A549 (cell line): ENCODE measurements around the gene ITGA2. TPM values are rescaled to one million over a fixed set of nuclear protein-coding genes. Genes with fewer than 3 reads are reported as not detected.

Source experiments
- ATAC-seq, 2 experiments: fragments of 200-7000 bp in 1 of 2; fragments of >200 bp in 1 of 2; cut with Nextera tagmentation in 1 of 2; cut with Tn5 transposase in 1 of 2; 3 replicates each; pipeline versions ENCODE4 v1.8.0 to v1.9.1; 2018 to 2020; ENCODE audit warnings: mild to moderate bottlenecking in 1 of 2, moderate library complexity in 1 of 2
- CTCF ChIA-PET: fragments of 300-600 bp; sonication (Branson Sonifier 250); formaldehyde crosslinking; extraction: SDS; loops from one replicate; lab custom pipeline; 2021; ENCODE audit warnings: antibody characterized with exemption, inconsistent platforms; lab: Yijun Ruan, JAX
- POLR2A ChIA-PET: fragments of 350-600 bp; formaldehyde crosslinking; extraction: SDS; loops from one replicate; lab custom pipeline; 2021; ENCODE audit warnings: antibody characterized with exemption, inconsistent platforms; lab: Yijun Ruan, JAX
- DNase-seq, 2 experiments: peaks; one replicate each; pipeline versions ENCODE4 v3.0.0 to v3.0.0-alpha.2; 2011 to 2016; ENCODE audit warnings: low read depth in 1 of 2, low spot score in 1 of 2
- FAIRE-seq: peaks from 2 replicates; lab custom pipeline; 2011; peaks lifted over from hg19 to GRCh38; lab: Jason Lieb, UNC
- H3K27ac ChIP-seq, 2 experiments: fragments of >200 bp; sonication (Bioruptor Twin); formaldehyde crosslinking; 3 replicates each; pipeline ENCODE4 v1.5.1; 2016 to 2017
- H3K4me1 ChIP-seq: fragments of >200 bp; sonication (Bioruptor Twin); formaldehyde crosslinking; 3 replicates; pipeline ENCODE4 v1.6.1; 2016
- H3K4me2 ChIP-seq: fragments of >200 bp; sonication (Bioruptor Twin); formaldehyde crosslinking; 3 replicates; pipeline ENCODE4 v1.6.1; 2016
- H3K4me3 ChIP-seq: fragments of >200 bp; sonication (Bioruptor Twin); formaldehyde crosslinking; 3 replicates; pipeline ENCODE4 v1.5.1; 2016
- H3K9me3 ChIP-seq: fragments of >200 bp; sonication (Bioruptor Twin); formaldehyde crosslinking; 3 replicates; pipeline ENCODE4 v1.6.1; 2016
- CEBPB ChIP-seq, 2 experiments: fragments of >200 bp in 1 of 2; sonication (Bioruptor Twin) in 1 of 2; formaldehyde crosslinking in 1 of 2; IDR thresholded peaks; 2 replicates each; pipeline ENCODE4 v1.6.1; 2012 to 2016
- CHD2 ChIP-seq: fragments of 150-350 bp; IDR thresholded peaks from 2 replicates; pipeline ENCODE4 v1.6.1; 2014; ENCODE audit warnings: low read length; ENCODE audit not compliant: partially characterized antibody
- CHD4 ChIP-seq: fragments of 200-600 bp; sonication (generic); IDR thresholded peaks from 2 replicates; pipeline ENCODE4 v1.6.1; 2016; ENCODE audit warnings: antibody characterized with exemption, mild to moderate bottlenecking, borderline replicate concordance
- EHMT2 ChIP-seq: fragments of 200-600 bp; sonication (generic); IDR thresholded peaks from 2 replicates; pipeline ENCODE4 v1.6.1; 2016; ENCODE audit warnings: antibody characterized with exemption, low read depth, mild to moderate bottlenecking, moderate library complexity
- ESRRA ChIP-seq: fragments of 150-350 bp; IDR thresholded peaks from 2 replicates; pipeline ENCODE4 v1.6.1; 2014; ENCODE audit warnings: mild to moderate bottlenecking, low read length, borderline replicate concordance
- FOSB ChIP-seq: fragments of 250-450 bp; sonication (Bioruptor Pico); IDR thresholded peaks from 2 replicates; pipeline ENCODE4 v1.5.0; 2020; ENCODE audit warnings: mild to moderate bottlenecking, moderate library complexity
- HOXA7 ChIP-seq: fragments of 250-450 bp; sonication (Bioruptor Pico); IDR thresholded peaks from 2 replicates; pipeline ENCODE4 v1.5.0; 2020; ENCODE audit warnings: mild to moderate bottlenecking, moderate library complexity
- HOXB13 ChIP-seq: fragments of 250-450 bp; sonication (Bioruptor Pico); IDR thresholded peaks from 2 replicates; pipeline ENCODE4 v1.5.0; 2020; ENCODE audit warnings: low read depth, mild to moderate bottlenecking, moderate library complexity
- HOXB5 ChIP-seq: fragments of 250-450 bp; sonication (Bioruptor Pico); IDR thresholded peaks from 2 replicates; pipeline ENCODE4 v1.5.0; 2020; ENCODE audit warnings: mild to moderate bottlenecking, moderate library complexity
- JUNB ChIP-seq: fragments of >200 bp; sonication (Bioruptor Twin); formaldehyde crosslinking; IDR thresholded peaks from 2 replicates; pipeline ENCODE4 v1.6.1; 2016
- KDM1A ChIP-seq: fragments of 200-600 bp; sonication (generic); IDR thresholded peaks from 2 replicates; pipeline ENCODE4 v1.6.1; 2016; ENCODE audit warnings: low read depth, mild to moderate bottlenecking
- NR3C1 ChIP-seq: fragments of >200 bp; sonication (Bioruptor Twin); formaldehyde crosslinking; IDR thresholded peaks from 3 replicates; pipeline ENCODE4 v1.6.1; 2017
- PBX3 ChIP-seq: IDR thresholded peaks from 2 replicates; pipeline ENCODE4 v1.6.1; 2012
- POLR2A ChIP-seq: IDR thresholded peaks from 2 replicates; pipeline ENCODE4 v1.6.1; 2012; ENCODE audit warnings: mild to moderate bottlenecking, low read length
- RARB ChIP-seq: fragments of 250-450 bp; sonication (Bioruptor Pico); IDR thresholded peaks from 2 replicates; pipeline ENCODE4 v1.8.0; 2021; ENCODE audit warnings: mild to moderate bottlenecking, moderate library complexity
- SREBF2 ChIP-seq: fragments of 450-650 bp; IDR thresholded peaks from 2 replicates; pipeline ENCODE4 v1.6.1; 2014; ENCODE audit warnings: mild to moderate bottlenecking, moderate library complexity
- TFCP2L1 ChIP-seq: fragments of 250-450 bp; sonication (Bioruptor Pico); IDR thresholded peaks from 2 replicates; pipeline ENCODE4 v1.5.0; 2021; ENCODE audit warnings: mild to moderate bottlenecking
- TP53 ChIP-seq: fragments of 250-450 bp; sonication (Bioruptor Pico); IDR thresholded peaks from 2 replicates; pipeline ENCODE4 v1.5.0; 2021; ENCODE audit warnings: mild to moderate bottlenecking, moderate library complexity
- USF2 ChIP-seq: fragments of 450-650 bp; IDR thresholded peaks from 2 replicates; pipeline ENCODE4 v1.6.1; 2014; ENCODE audit warnings: antibody characterized with exemption
- ZFP36 ChIP-seq: fragments of 450-650 bp; IDR thresholded peaks from 2 replicates; pipeline ENCODE4 v1.6.1; 2014; ENCODE audit warnings: borderline replicate concordance; ENCODE audit not compliant: partially characterized antibody
- WGBS: methylation state at CpG from one replicate; pipeline ENCODE4 v1.1.6; 2017; ENCODE audit errors: missing lambda C conversion rate; 5-methylcytosine and 5-hydroxymethylcytosine counted together
- polyA plus RNA-seq, 4 experiments: library from polyadenylated mRNA; depleted of rRNA in 3 of 4; stranded (reverse); fragments of >200 nt; fragmentation: RNase III in 1 of 4; extraction: RNeasy Plus Mini Kit Qiagen cat#74134 plus additional on column Dnase treatment in 1 of 4; gene quantifications; 2 replicates in 3 of 4; 3 replicates in 1 of 4; pipeline ENCODE4 v1.2.3, GENCODE V29; 2011 to 2017
- TF ChIP-seq, protein P1 (sequence below): fragments of 250-450 bp; sonication (Bioruptor Pico); IDR thresholded peaks from 2 replicates; pipeline ENCODE4 v1.5.0; 2021; ENCODE audit warnings: mild to moderate bottlenecking, moderate library complexity, borderline replicate concordance
- TF ChIP-seq, protein P2 (sequence below): fragments of >200 bp; sonication (Bioruptor Twin); formaldehyde crosslinking; IDR thresholded peaks from 2 replicates; pipeline ENCODE4 v1.6.1; 2016

ITGA2 gene
- polyA plus RNA-seq, 2 of the 4 experiments (the other 2 are of a cell fraction) = 8.5 to 28.0 TPM

DNA sequence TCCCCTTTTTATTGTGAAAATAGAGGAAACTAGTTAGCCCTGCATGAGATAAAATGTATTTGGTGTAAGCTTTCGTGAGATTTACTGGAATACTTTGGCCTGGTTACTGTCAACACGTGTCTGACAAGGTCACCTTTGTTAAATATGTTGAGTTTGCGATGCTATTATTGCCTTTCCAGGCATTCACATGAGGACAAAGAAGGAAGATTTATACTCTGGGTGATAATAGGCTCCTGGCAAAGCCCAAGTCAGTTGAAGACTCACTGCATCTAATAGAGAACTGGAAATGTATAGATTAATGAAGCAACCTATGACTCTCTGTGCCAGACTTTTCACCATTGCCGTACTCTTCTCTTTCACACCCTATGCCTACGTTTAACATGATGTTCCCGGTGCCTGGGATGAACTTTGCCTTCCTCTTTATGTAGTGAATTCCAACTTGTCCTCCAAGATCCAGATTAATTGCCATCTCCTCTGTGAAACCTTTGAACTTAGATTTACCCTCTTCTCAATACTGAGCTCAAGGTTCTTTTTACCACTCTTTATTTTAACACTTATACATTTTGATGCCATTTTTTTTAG is 33.9 kb downstream of the ITGA2 start:
- POLR2A ChIA-PET = no interaction called here
- FAIRE-seq = peak; percentile 23
- Histone ChIP-seq H3K27ac (peak overlapping the region in 1 of 2 experiments; percentile 11; a peak in 2 of 6 replicates), H3K9me3 (no peaks in the 10 kb centered on the region), H3K4me2 (no peak overlapping the region; the same call in 2 of the 3 replicates), H3K4me3 (no peak overlapping the region), H3K4me1 (peaks cover 54% of the 10 kb centered on the region)
- no peak for TF ChIP-seq POLR2A
- TF ChIP-seq ZFP36 = no peak
- no peak for TF ChIP-seq CHD4
- TF ChIP-seq, protein P1, sequence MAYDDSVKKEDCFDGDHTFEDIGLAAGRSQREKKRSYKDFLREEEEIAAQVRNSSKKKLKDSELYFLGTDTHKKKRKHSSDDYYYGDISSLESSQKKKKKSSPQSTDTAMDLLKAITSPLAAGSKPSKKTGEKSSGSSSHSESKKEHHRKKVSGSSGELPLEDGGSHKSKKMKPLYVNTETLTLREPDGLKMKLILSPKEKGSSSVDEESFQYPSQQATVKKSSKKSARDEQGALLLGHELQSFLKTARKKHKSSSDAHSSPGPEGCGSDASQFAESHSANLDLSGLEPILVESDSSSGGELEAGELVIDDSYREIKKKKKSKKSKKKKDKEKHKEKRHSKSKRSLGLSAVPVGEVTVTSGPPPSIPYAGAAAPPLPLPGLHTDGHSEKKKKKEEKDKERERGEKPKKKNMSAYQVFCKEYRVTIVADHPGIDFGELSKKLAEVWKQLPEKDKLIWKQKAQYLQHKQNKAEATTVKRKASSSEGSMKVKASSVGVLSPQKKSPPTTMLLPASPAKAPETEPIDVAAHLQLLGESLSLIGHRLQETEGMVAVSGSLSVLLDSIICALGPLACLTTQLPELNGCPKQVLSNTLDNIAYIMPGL = no peak
- TF ChIP-seq EHMT2 = no peak
- TF ChIP-seq ESRRA = no peak
- TF ChIP-seq, protein P2, sequence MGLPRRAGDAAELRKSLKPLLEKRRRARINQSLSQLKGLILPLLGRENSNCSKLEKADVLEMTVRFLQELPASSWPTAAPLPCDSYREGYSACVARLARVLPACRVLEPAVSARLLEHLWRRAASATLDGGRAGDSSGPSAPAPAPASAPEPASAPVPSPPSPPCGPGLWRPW = no peak
- no peak for TF ChIP-seq HOXB13 (CRISPR knock-in tag)
- TF ChIP-seq PBX3 = no peak
- DNase-seq = no peak
- CTCF ChIA-PET = interaction anchor here (1.1 to 4.8 kb wide), 3 partner anchors 9 to 74 kb away, joined by 3 to 19 read pairs (median 6); no protein-coding TSS in a partner anchor
- WGBS = 86% methylated on average over 6 of the region's 6 CpGs
- no peak for ATAC-seq

GRCh38 chr5:53023969-53024368 is 34.8 kb downstream of the ITGA2 start:
- DNase-seq (peak in 1 of 2 experiments; percentile 26), ATAC-seq (no peak)
- TF ChIP-seq CEBPB (IDR thresholded peaks at IDR 0.05) = peak; percentile 93 to 95
- TF ChIP-seq HOXB5 (CRISPR knock-in tag) = no peak
- 0 out of 2 replicates have a peak, but pooled peaks have one; percentile 18 for TF ChIP-seq JUNB
- TF ChIP-seq, all 56 proteins: peak for 2
- Histone ChIP-seq H3K27ac (no peak overlapping the region; a peak in 1 of 6 replicates), H3K4me3 (no peak overlapping the region), H3K9me3 (no peaks in the 10 kb centered on the region), H3K4me2 (peak overlapping the region; percentile 30), H3K4me1 (peaks cover 61% of the 10 kb centered on the region)
- FAIRE-seq = no peak
- WGBS = 77% methylated on average over 2 of the region's 2 CpGs
- ChIA-PET POLR2A (interaction anchor here (0.9 kb wide), 1 partner anchor 35 kb away, joined by 3 read pairs; the partner anchor contains the start of gene ITGA2), CTCF (interaction anchor here (1.0 to 4.8 kb wide), 4 partner anchors 10 to 75 kb away, joined by 3 to 19 read pairs (median 5); no protein-coding TSS in a partner anchor)

- 91% methylated on average over 4 of the region's 4 CpGs for WGBS
- Histone ChIP-seq H3K4me2 (peak overlapping the region; percentile 30), H3K27ac (peak overlapping the region; percentile 28 to 57; a peak in 4 of 6 replicates), H3K4me1 (peaks cover 61% of the 10 kb centered on the region), H3K4me3 (no peak overlapping the region), H3K9me3 (no peaks in the 10 kb centered on the region)
- ATAC-seq = no peak
- CTCF ChIA-PET = interaction anchor here (1.0 to 4.8 kb wide), 4 partner anchors 11 to 76 kb away, joined by 4 to 19 read pairs (median 5); no protein-coding TSS in a partner anchor
- POLR2A ChIA-PET = interaction anchor here (0.9 kb wide), 1 partner anchor 35 kb away, joined by 3 read pairs; the partner anchor contains the start of gene ITGA2
- no peak for DNase-seq
- FAIRE-seq = no peak
- no peak for TF ChIP-seq USF2
- TF ChIP-seq KDM1A = no peak
- TF ChIP-seq ZFP36 = no peak
- TF ChIP-seq POLR2A = no peak
- no peak for TF ChIP-seq CHD4
- TF ChIP-seq TFCP2L1 (CRISPR knock-in tag) = no peak
- TF ChIP-seq FOSB (CRISPR knock-in tag) = no peak
- no peak for TF ChIP-seq NR3C1
- no peak for TF ChIP-seq HOXA7 (CRISPR knock-in tag)
- TF ChIP-seq CHD2 = no peak
- TF ChIP-seq ESRRA = no peak
- TF ChIP-seq TP53 = no peak
- TF ChIP-seq SREBF2 = no peak
- TF ChIP-seq RARB = no peak
Observed at GRCh38 chr5:53024535-53024934, 35.4 kb downstream of the ITGA2 start.
